HCT116 (cell line): ENCODE results near the gene SURF6. TPM values are rescaled to one million over a fixed set of nuclear protein-coding genes. Genes with fewer than 3 reads are reported as not detected.
A peak's percentile ranks its signal among the peaks of the same experiment; 100 is the strongest.

Experiments
- ATAC-seq: fragments of 200-7000 bp; cut with Tn5 transposase; 2 replicates; pipeline ENCODE4 v1.9.1; 2020; ENCODE audit warnings: mild to moderate bottlenecking, moderate library complexity
- BruUV-seq: library from RNA; stranded (reverse); fragments of 400-500 nt; replicated peaks from 2 replicates; lab custom pipeline; 2021; lab: Mats Ljungman, UMichigan
- CTCF ChIA-PET: fragments of 300-600 bp; sonication (Branson Sonifier 250); formaldehyde crosslinking; loops from one replicate; lab custom pipeline; 2021; ENCODE audit warnings: antibody characterized with exemption; lab: Charles Lee
- POLR2A ChIA-PET: fragments of 300-600, 350-600 bp; sonication (Branson Sonifier 250); formaldehyde crosslinking; loops from one replicate; lab custom pipeline; 2021; ENCODE audit warnings: antibody characterized with exemption; lab: Charles Lee
- RAD21 ChIA-PET, 2 experiments: fragments of 300-600 bp; sonication (Branson Sonifier 250); formaldehyde crosslinking; loops; one replicate each; lab custom pipeline; 2023; ENCODE audit warnings: low total read pairs in 2 of 2; ENCODE audit not compliant: uncharacterized antibody in 2 of 2, unreplicated experiment in 2 of 2, low non-redundant PET in 1 of 2; lab: Charles Lee
- DNase-seq: peaks from one replicate; pipeline ENCODE4 v3.0.0-alpha.2; 2010; ENCODE audit warnings: low read depth, low spot score
- H2AFZ ChIP-seq: fragments of 200-600 bp; shearing (Covaris generic), sonication (generic); 2 replicates; pipeline ENCODE4 v1.6.1; 2017; ENCODE audit warnings: low read depth, mixed run types, mixed read lengths, antibody characterized with exemption, low read length; ENCODE audit not compliant: poor library complexity, severe bottlenecking
- H3K27ac ChIP-seq: 2 replicates; pipeline ENCODE4 v1.5.1; 2012; ENCODE audit warnings: low read depth, low read length
- H3K27me3 ChIP-seq: fragments of 200-600 bp; sonication (generic); 2 replicates; pipeline ENCODE4 v1.6.1; 2016; ENCODE audit warnings: mixed run types, low read length, mixed read lengths; ENCODE audit not compliant: insufficient read depth
- H3K36me3 ChIP-seq, 2 experiments: fragments of 200-500 bp in 1 of 2; fragments of 200-600 bp in 1 of 2; sonication (Bioruptor generic) in 1 of 2; sonication (generic) in 1 of 2; 2 replicates each; pipeline versions ENCODE4 v1.5.1 to v1.6.1; 2014 to 2016; ENCODE audit warnings: low read length in 2 of 2, inconsistent platforms in 1 of 2, mixed read lengths in 1 of 2, mixed run types in 1 of 2; ENCODE audit not compliant: insufficient read depth in 2 of 2, control insufficient read depth in 1 of 2
- H3K4me1 ChIP-seq, 2 experiments: fragments of 200-600 bp in 1 of 2; sonication (generic) in 1 of 2; 2 replicates each; pipeline versions ENCODE4 v1.5.1 to v1.6.1; 2012 to 2017; ENCODE audit warnings: low read length in 2 of 2, inconsistent platforms in 1 of 2, mild to moderate bottlenecking in 1 of 2, mixed read lengths in 1 of 2, mixed run types in 1 of 2, moderate library complexity in 1 of 2; ENCODE audit not compliant: insufficient read depth in 2 of 2, control insufficient read depth in 1 of 2
- H3K4me2 ChIP-seq: fragments of 200-600 bp; sonication (generic); 2 replicates; pipeline ENCODE4 v1.6.1; 2017; ENCODE audit warnings: mixed run types, low read length, mixed read lengths
- H3K4me3 ChIP-seq, 2 experiments: fragments of 200-600 bp in 1 of 2; sonication (generic) in 1 of 2; replicated peaks in 1 of 2; 2 replicates each; pipeline ENCODE4 v1.5.1; 2011 to 2016; ENCODE audit warnings: low read length in 2 of 2, control low read depth in 1 of 2, low read depth in 1 of 2, mild to moderate bottlenecking in 1 of 2, mixed read lengths in 1 of 2, mixed run types in 1 of 2
- H3K79me2 ChIP-seq: fragments of 200-600 bp; sonication (generic); 2 replicates; pipeline ENCODE4 v1.6.1; 2017; ENCODE audit warnings: mild to moderate bottlenecking, mixed run types, low read length, moderate library complexity, mixed read lengths; ENCODE audit not compliant: insufficient read depth
- H3K9ac ChIP-seq: fragments of 200-600 bp; sonication (generic); 2 replicates; pipeline ENCODE4 v1.6.1; 2016; ENCODE audit warnings: low read length, mixed read lengths
- H3K9me2 ChIP-seq: fragments of 200-600 bp; sonication (generic), shearing (Covaris generic); 2 replicates; pipeline ENCODE4 v1.6.1; 2017; ENCODE audit warnings: mixed run types, mild to moderate bottlenecking, moderate library complexity; ENCODE audit not compliant: insufficient read depth
- H3K9me3 ChIP-seq, 2 experiments: fragments of 200-500 bp in 1 of 2; fragments of 200-600 bp in 1 of 2; sonication (Bioruptor generic) in 1 of 2; sonication (generic) in 1 of 2; 2 replicates each; pipeline ENCODE4 v1.6.1; 2014 to 2017; ENCODE audit warnings: low read length in 2 of 2, mixed read lengths in 2 of 2, inconsistent platforms in 1 of 2, low read depth in 1 of 2, mild to moderate bottlenecking in 1 of 2, mixed run types in 1 of 2, moderate library complexity in 1 of 2; ENCODE audit not compliant: control insufficient read depth in 1 of 2, insufficient read depth in 1 of 2
- H4K20me1 ChIP-seq: fragments of 200-600 bp; sonication (generic), shearing (Covaris generic); 2 replicates; pipeline ENCODE4 v1.6.1; 2017; ENCODE audit warnings: mixed run types, mild to moderate bottlenecking, moderate library complexity; ENCODE audit not compliant: insufficient read depth
- CTCF ChIP-seq, 3 experiments: fragments of 200-600 bp in 1 of 3; sonication (generic) in 1 of 3; IDR thresholded peaks in 2 of 3; conservative IDR thresholded peaks in 1 of 3; 2 replicates each; pipeline ENCODE4 v1.5.1; 2012 to 2017; ENCODE audit warnings: low read depth in 2 of 3, low read length in 2 of 3, antibody characterized with exemption in 1 of 3, borderline replicate concordance in 1 of 3, control low read depth in 1 of 3, mild to moderate bottlenecking in 1 of 3, mixed read lengths in 1 of 3, mixed run types in 1 of 3, moderate library complexity in 1 of 3; ENCODE audit not compliant: insufficient read depth in 1 of 3
- EZH2phosphoT487 ChIP-seq: fragments of 200-600 bp; IDR thresholded peaks from 2 replicates; pipeline ENCODE4 v1.6.1; 2018; ENCODE audit warnings: antibody characterized with exemption, borderline replicate concordance
- POLR2AphosphoS5 ChIP-seq: IDR thresholded peaks from 2 replicates; pipeline ENCODE4 v1.6.1; 2011; ENCODE audit warnings: mild to moderate bottlenecking, low read depth, low read length, moderate library complexity
- ZNF274 ChIP-seq: fragments of 200-500 bp; sonication (Bioruptor generic); IDR thresholded peaks from 2 replicates; pipeline ENCODE4 v1.6.1; 2014; ENCODE audit warnings: mild to moderate bottlenecking, low read depth, low read length, inconsistent platforms
- intact Hi-C: fragments of 100-400 bp; cut with micrococcal nuclease; formaldehyde crosslinking; loops from 2 replicates; pipeline ENCODE4 v1.10.0; 2022
- total RNA-seq: library from RNA; stranded (reverse); gene quantifications from one replicate; pipeline ENCODE4 v1.2.1, GENCODE V29; 2021; ENCODE audit not compliant: unreplicated experiment

SURF6 gene
- total RNA-seq, 1 experiment from 2014 or later, result 30.1 TPM

DNA sequence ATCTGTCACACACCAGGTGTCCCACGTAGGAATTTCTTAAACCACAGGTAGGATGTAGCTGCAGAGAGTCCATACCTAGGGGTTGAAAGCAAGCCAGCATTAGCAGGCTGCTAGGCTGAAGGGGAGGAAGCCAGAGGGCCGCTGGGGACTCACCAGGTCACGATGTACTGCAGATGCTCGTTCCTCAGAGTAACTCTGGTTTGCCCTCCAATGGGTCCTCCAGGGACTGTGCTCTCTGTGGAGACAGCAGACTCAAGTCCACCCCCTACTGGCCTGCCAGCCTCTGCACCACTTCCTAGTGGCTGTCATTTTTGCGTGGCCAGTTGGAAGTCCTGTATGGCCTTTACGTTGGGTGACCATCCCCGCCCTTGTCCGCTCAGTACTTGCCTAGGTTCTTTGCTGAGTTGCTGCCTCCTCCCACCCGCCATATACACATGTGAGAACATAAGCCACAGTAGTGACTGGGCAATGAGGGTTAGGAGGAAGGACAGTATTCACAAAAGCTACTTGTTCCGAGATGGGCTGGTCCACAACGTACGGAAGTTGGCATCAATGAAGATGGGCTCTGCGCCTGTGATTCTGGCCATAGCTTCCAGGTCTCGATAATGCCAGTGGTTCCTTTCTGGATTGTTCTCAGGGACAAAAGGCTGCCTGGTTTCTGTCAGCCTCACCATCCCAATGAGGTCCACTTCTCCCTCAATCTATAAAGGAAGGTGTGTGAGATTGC is 16.1 kb upstream of the SURF6 start:
- Histone ChIP-seq H2AFZ (no peak overlapping the region), H3K4me1 (peaks cover 6 to 29% of the 10 kb centered on the region in 2 experiments; a peak in 3 of 4 replicates), H3K4me3 (no peak overlapping the region), H3K4me2 (no peak overlapping the region), H3K27me3 (no peaks in the 10 kb centered on the region), H3K27ac (peak overlapping the region; percentile 11; the same call in 1 of the 2 replicates), H3K9ac (no peak overlapping the region), H3K9me2 (no peaks in the 10 kb centered on the region), H3K36me3 (peaks cover 33 to 50% of the 10 kb centered on the region in 2 experiments), H3K9me3 (no peaks in the 10 kb centered on the region), H4K20me1 (peaks cover 10% of the 10 kb centered on the region; the same call in 1 of the 2 replicates), H3K79me2 (peaks cover 60% of the 10 kb centered on the region)
- TF ChIP-seq POLR2AphosphoS5 (peak; percentile 63; the same call in 1 of the 2 replicates), EZH2phosphoT487 (no peak), CTCF (IDR thresholded peaks at IDR 0.05 in 2 of 3, conservative IDR thresholded peaks at IDR 0.05 in 1 of 3; ENCODE audit: borderline replicate concordance in 1 of 3, insufficient read depth in 1 of 3, low read depth in 2 of 3, low read length in 2 of 3) (peak in 2 of 3 experiments; percentile 61 to 68; a peak in 4 of 6 replicates)
- intact Hi-C loops, result loop anchor here (10.0 kb wide), 1 partner anchor 643 kb away; the partner anchor contains the start of gene VAV2
- ChIA-PET RAD21 (no interaction called here), POLR2A (interaction anchor here (1.1 to 1.3 kb wide), 3 partner anchors 13 to 113 kb away, joined by 3 read pairs; partner anchors contain the start of gene CACFD1), CTCF (no interaction called here)
- DNase-seq (no peak), ATAC-seq (peak; percentile 37)
- TSS peak; percentile 2 for BruUV-seq

GRCh38 chr9:133351526-133351907 is 15.5 kb upstream of the SURF6 start:
- no peak for TF ChIP-seq ZNF274
- ChIA-PET CTCF (interaction anchor here (0.7 to 0.8 kb wide), 2 partner anchors 10 to 135 kb away, joined by 3 read pairs; no protein-coding TSS in a partner anchor), RAD21 (no interaction called here), POLR2A (interaction anchor here (1.1 to 1.3 kb wide), 2 partner anchors 13 to 113 kb away, joined by 3 read pairs; no protein-coding TSS in a partner anchor)
- Histone ChIP-seq H3K27ac (peak overlapping the region; percentile 11; the same call in 1 of the 2 replicates), H3K9me3 (no peaks in the 10 kb centered on the region), H3K4me3 (no peak overlapping the region), H3K79me2 (peaks cover 61% of the 10 kb centered on the region), H4K20me1 (peaks cover 10% of the 10 kb centered on the region; the same call in 1 of the 2 replicates), H3K4me1 (peaks cover 8 to 32% of the 10 kb centered on the region in 2 experiments), H2AFZ (no peak overlapping the region), H3K27me3 (no peaks in the 10 kb centered on the region), H3K9me2 (no peaks in the 10 kb centered on the region), H3K9ac (no peak overlapping the region), H3K4me2 (no peak overlapping the region), H3K36me3 (peaks cover 33 to 50% of the 10 kb centered on the region in 2 experiments)
- no TSS peak for BruUV-seq
- no peak for DNase-seq
- intact Hi-C loops, result loop anchor here (10.0 kb wide), 1 partner anchor 643 kb away; the partner anchor contains the start of gene VAV2
- no peak for ATAC-seq
